Heart left ventricle (tissue), 13 donors: Measurements from ENCODE around the gene YRDC.

Source experiments
- CTCF ChIP-seq, 12 donors: fragments of 200-600 bp; sonication (generic) in 4 of 12; IDR thresholded peaks; one replicate each; pipeline versions ENCODE4 v1.5.0 to v1.8.0; 2018 to 2022; ENCODE audit warnings: antibody characterized with exemption in 12 of 12, mild to moderate bottlenecking in 5 of 12
- POLR2A ChIP-seq, 2 donors: fragments of 450-650 bp; IDR thresholded peaks; one replicate each; pipeline ENCODE4 v1.6.1; 2017; ENCODE audit warnings: antibody characterized with exemption in 2 of 2, mild to moderate bottlenecking in 2 of 2, moderate library complexity in 2 of 2
- donor health status: ischemic (EF 13 %, LVEDD 7.1; RV severe dilation, severe dysfunction).
- donor health status: DM: no; HTN: yes; CAD: no.
- donor health status: DM: no; HTN: no; CAD: no.
- donor health status: ischemic (EF 25% LVEDD 6.9; RV normal size, moderate dysfunction).
- donor health status: ischemic (EF 25% LVEDD 5.7; RV mildly dilated, moderate dysfunction).
- donor health status: ischemic (EF 35%, LVEDD 5.7; RV mildly dilated, moderate dysfunction).
- donor health status: nonischemic (EF 11% LVEDD 7.7; RV severe dilation, severe dysfunction).
- donor health status: DM: yes; HTN: yes; CAD: no.
- donor health status: PGD.
- donor health status: ischemic (EF 29% LVEDD 5.4; RV normal size, mild dysfunction).
- donor health status: nonischemic (EF 23%, LVEDD 6.1; RV moderate dilation, normal function).

- TF ChIP-seq CTCF (IDR thresholded peaks at IDR 0.05), result no peak
- TF ChIP-seq POLR2A (IDR thresholded peaks at IDR 0.05), result no peak
Observed at GRCh38 chr1:37764888-37765441, 43.0 kb downstream of the YRDC start, which contains the start of gene EPHA10.
